Measurements from ENCODE around the gene NGLY1. TPM values are rescaled to one million over a fixed set of nuclear protein-coding genes. Genes with fewer than 3 reads are reported as not detected.

NGLY1 gene
- total RNA-seq, 1 experiment from 2014 or later = 27.0 TPM

DNA sequence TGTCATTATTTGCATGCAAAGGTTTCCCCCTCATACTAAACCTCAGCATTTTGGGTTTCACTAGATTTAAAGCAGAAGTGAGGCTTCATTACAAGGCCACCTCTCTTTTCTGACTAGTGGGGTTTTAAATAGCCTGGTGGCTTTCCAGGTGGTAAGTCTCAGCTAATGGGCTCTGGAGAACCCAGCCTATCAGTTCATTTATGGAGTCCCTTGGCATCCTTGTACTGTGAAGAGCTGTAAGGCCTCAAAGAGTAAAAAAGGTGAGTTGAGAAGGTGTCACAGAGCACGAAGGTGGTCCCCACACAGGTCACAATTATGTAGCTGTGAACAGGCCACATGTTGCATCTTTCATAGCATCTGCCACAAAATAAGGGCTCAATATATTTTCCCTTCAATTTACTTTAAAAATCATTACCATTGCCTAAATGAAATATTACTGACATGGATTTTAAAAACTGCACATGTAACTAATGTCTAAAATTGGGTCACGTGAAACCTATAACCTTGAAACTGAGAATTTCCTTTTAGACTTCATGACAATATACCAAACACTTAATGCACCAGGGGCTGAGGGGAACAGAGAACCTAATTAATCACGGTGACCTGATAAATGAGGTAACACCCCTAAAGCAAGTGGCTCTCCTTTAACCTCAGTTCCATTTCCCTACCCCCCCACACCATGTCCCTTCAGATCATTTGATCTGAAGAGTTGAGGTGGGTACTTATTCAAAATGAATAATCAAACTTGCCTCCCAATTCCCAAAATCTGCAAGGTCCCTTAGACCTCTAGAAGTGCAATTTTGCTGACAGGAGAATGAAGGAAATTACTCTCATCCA lies 1.3 kb downstream of the NGLY1 start:
- H4K20me1 ChIP-seq (ENCODE audit: control insufficient read depth, insufficient read depth, insufficient read length) = no peaks in the 10 kb centered on the region
- H3K4me1 ChIP-seq (ENCODE audit: insufficient read depth, low read length) = no peaks in the 10 kb centered on the region
- H3K9ac ChIP-seq (ENCODE audit: extremely low read depth, insufficient read length, low read length) = no peak overlapping the region
- H3K36me3 Mint-ChIP-seq (ENCODE audit: insufficient read depth in 1 of 3, low read depth in 3 of 3) = peaks cover 6 to 21% (median 13%) of the 10 kb centered on the region in 3 experiments
- DNase-seq = no peak
- H3K4ac ChIP-seq (ENCODE audit: low read depth, low read length) = no peak overlapping the region
- no peaks in the 10 kb centered on the region for H3K9me3 ChIP-seq (ENCODE audit: control insufficient read depth, low read depth, low read length)
- no peak overlapping the region for H4K8ac ChIP-seq (replicated peaks; ENCODE audit: insufficient read length, low read depth, low read length)
- H3K56ac ChIP-seq (ENCODE audit: insufficient read length, low read depth, low read length) = no peak overlapping the region
- no CpG with 5 or more reads among the region's 3 CpGs for WGBS (ENCODE audit: extremely low coverage, insufficient read length, low lambda C conversion rate)
- no peaks in the 10 kb centered on the region for H3K79me1 ChIP-seq (ENCODE audit: insufficient read depth, low read depth, low read length, poor library complexity, severe bottlenecking)
- no peak overlapping the region for H2BK20ac ChIP-seq (ENCODE audit: low read depth, low read length, poor library complexity, severe bottlenecking)
- H2BK15ac ChIP-seq (ENCODE audit: low read depth, low read length) = no peak overlapping the region
- no peak overlapping the region for H3K27ac ChIP-seq (ENCODE audit: insufficient read length, low read depth, low read length)
- no peak overlapping the region for H3T11ph ChIP-seq (ENCODE audit: low read length)
- TF ChIP-seq, protein P1, sequence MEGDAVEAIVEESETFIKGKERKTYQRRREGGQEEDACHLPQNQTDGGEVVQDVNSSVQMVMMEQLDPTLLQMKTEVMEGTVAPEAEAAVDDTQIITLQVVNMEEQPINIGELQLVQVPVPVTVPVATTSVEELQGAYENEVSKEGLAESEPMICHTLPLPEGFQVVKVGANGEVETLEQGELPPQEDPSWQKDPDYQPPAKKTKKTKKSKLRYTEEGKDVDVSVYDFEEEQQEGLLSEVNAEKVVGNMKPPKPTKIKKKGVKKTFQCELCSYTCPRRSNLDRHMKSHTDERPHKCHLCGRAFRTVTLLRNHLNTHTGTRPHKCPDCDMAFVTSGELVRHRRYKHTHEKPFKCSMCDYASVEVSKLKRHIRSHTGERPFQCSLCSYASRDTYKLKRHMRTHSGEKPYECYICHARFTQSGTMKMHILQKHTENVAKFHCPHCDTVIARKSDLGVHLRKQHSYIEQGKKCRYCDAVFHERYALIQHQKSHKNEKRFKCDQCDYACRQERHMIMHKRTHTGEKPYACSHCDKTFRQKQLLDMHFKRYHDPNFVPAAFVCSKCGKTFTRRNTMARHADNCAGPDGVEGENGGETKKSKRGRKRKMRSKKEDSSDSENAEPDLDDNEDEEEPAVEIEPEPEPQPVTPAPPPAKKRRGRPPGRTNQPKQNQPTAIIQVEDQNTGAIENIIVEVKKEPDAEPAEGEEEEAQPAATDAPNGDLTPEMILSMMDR (conservative IDR thresholded peaks at IDR 0.05) = no peak
- no peak overlapping the region for H3K23ac ChIP-seq (ENCODE audit: insufficient read length, low read depth, low read length)
- peak overlapping the region; percentile 71 for H3K4me2 ChIP-seq (ENCODE audit: insufficient read depth, insufficient read length, low read length)
- H4K91ac ChIP-seq (ENCODE audit: insufficient read length, low read depth, low read length) = no peak overlapping the region
- peaks cover 7% of the 10 kb centered on the region for H3K27me3 Mint-ChIP-seq (ENCODE audit: low read depth)
- no peak overlapping the region for H2BK120ac ChIP-seq (ENCODE audit: low read depth, low read length, poor library complexity, severe bottlenecking)
- no peak overlapping the region for H2BK5ac ChIP-seq (ENCODE audit: insufficient read length, low read length)
- no peak overlapping the region for H3K14ac ChIP-seq (ENCODE audit: insufficient read depth, low read length)
- no peaks in the 10 kb centered on the region; the same call in 1 of the 2 replicates for H3K79me2 ChIP-seq (ENCODE audit: insufficient read depth, low read length)
- no peaks in the 10 kb centered on the region for H3K27me3 ChIP-seq (ENCODE audit: insufficient read depth, low read length)
- H3K18ac ChIP-seq (ENCODE audit: insufficient read length, low read depth, low read length) = no peak overlapping the region
- H2AFZ ChIP-seq (ENCODE audit: low read length) = no peak overlapping the region
- peaks cover 0 to 4% of the 10 kb centered on the region in 2 experiments; a peak in 1 of 5 replicates for H3K9me3 Mint-ChIP-seq
- peaks cover 5% of the 10 kb centered on the region for H3K23me2 ChIP-seq (ENCODE audit: insufficient read length, low read depth, low read length, poor library complexity, severe bottlenecking)
- H2AK5ac ChIP-seq (ENCODE audit: insufficient read length, low read length) = no peak overlapping the region
- no peak overlapping the region for H2BK12ac ChIP-seq (ENCODE audit: insufficient read length, low read depth, low read length)
- peaks cover 21 to 22% of the 10 kb centered on the region in 2 experiments for H3K4me1 Mint-ChIP-seq
- peak overlapping the region; percentile 84 to 91 for H3K4me3 Mint-ChIP-seq
- H3K27ac Mint-ChIP-seq = peak overlapping the region in 1 of 3 experiments; percentile 44; a peak in 1 of 7 replicates
- H4K5ac ChIP-seq (ENCODE audit: insufficient read length, low read depth, low read length) = no peak overlapping the region
